ENCODE measurements around the gene ATAD3B. TPM values are rescaled to one million over a fixed set of nuclear protein-coding genes. Genes with fewer than 3 reads are reported as not detected.
A peak's percentile ranks its signal among the peaks of the same experiment; 100 is the strongest.

Gene ATAD3B
- total RNA-seq, 1 experiment from 2014 or later, result 68.9 TPM

DNA sequence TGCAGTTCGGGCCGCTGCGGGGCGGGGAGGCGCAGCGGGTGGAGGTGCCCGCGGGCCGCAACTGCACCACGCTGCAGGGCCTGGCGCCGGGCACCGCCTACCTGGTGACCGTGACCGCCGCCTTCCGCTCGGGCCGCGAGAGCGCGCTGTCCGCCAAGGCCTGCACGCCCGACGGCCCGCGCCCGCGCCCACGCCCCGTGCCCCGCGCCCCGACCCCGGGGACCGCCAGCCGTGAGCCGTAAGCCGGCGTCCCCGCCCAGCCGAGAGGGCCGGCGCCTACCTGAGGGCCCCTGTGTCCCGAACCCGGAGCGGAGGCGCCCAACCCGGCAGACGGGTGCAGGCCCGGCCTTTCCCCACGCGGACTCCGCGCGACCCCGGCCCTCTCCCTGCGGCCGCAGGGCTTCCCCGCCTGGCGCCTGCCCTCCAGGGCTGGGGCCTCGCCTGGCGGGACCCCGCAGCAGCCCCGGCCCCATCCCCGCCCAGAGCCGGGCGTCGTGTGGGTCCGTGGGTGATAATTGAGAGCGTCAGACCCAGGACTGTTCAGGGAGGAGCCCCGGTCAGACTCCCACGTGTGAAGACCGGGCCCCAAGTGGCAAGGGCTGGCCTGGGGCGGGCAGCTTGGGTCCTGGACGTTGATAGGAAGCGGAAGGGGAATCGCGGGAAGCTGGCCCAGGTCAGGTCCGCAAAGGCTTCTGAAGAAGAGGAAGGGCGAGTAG, 31.9 kb upstream of the ATAD3B start:
- no peak for DNase-seq (ENCODE audit: low spot score)
- Histone ChIP-seq H3K27ac (ENCODE audit: low read depth, low read length, poor library complexity, severe bottlenecking) (no peak overlapping the region), H3K9me3 (ENCODE audit: low read depth, low read length, poor library complexity, severe bottlenecking) (no peaks in the 10 kb centered on the region), H3K36me3 (ENCODE audit: insufficient read depth, low read length, poor library complexity, severe bottlenecking) (no peaks in the 10 kb centered on the region), H3K27me3 (replicated peaks; ENCODE audit: insufficient read depth, low read depth, low read length, poor library complexity) (no peaks in the 10 kb centered on the region), H3K4me3 (ENCODE audit: low read depth, low read length, poor library complexity, severe bottlenecking) (no peak overlapping the region), H3K4me1 (ENCODE audit: insufficient read depth, low read length, poor library complexity, severe bottlenecking) (peaks cover 6% of the 10 kb centered on the region)
- BruUV-seq (replicated peaks), result no TSS peak
- intact Hi-C loops (cut with micrococcal nuclease; ENCODE audit: unreplicated experiment), result no loop called here
- TF ChIP-seq CTCF (conservative IDR thresholded peaks at IDR 0.05; ENCODE audit: low read depth, low read length), result no peak
- no peak for TF ChIP-seq EZH2 (IDR thresholded peaks at IDR 0.05; ENCODE audit: borderline replicate concordance, low read depth, low read length, poor library complexity, severe bottlenecking)
- CTCF ChIA-PET, result no interaction called here
- POLR2A ChIA-PET (ENCODE audit: low non-redundant PET), result no interaction called here

DNA sequence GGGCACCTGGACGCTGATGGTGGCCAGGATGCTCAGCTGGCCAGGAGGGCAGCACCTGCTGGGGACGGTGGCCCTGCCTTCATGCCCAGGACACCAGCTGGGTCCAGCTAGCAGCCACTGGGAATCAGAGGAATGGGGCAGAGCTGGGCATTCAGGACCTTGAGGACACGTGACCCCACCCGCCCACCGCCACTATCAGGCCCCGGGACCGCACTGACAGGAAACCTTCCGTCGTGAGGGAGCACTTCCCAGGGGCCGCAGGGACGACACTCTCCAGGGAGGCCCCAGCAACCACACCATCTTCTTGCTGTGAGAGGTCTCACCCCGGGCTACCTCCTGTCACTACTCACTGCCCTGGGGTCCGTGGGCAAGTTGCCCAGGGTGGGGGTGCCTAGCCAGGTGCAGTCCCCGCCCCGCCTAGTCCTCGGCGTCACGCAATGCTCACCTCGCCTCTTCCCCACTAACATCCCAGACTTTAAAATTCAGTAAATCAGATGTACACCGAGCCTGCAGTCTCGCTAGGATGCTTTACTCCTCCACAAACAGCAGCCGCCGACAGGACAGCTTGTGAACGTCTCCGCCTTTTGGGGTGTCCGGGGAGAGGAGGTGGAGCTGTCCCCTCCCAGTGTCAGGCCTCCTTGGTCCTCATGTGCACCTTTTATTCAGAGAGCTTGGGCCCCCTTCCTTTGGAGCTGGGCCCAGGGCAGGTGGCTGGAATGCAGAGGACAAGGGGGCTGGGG, 31.1 kb upstream of the ATAD3B start:
- TF ChIP-seq EZH2 (IDR thresholded peaks at IDR 0.05; ENCODE audit: borderline replicate concordance, low read depth, low read length, poor library complexity, severe bottlenecking) (no peak), CTCF (conservative IDR thresholded peaks at IDR 0.05; ENCODE audit: low read depth, low read length) (no peak)
- no TSS peak for BruUV-seq (replicated peaks)
- Histone ChIP-seq H3K27me3 (replicated peaks; ENCODE audit: insufficient read depth, low read depth, low read length, poor library complexity) (no peaks in the 10 kb centered on the region), H3K4me1 (ENCODE audit: insufficient read depth, low read length, poor library complexity, severe bottlenecking) (peaks cover under 1% of the 10 kb centered on the region), H3K9me3 (ENCODE audit: low read depth, low read length, poor library complexity, severe bottlenecking) (no peaks in the 10 kb centered on the region), H3K4me3 (ENCODE audit: low read depth, low read length, poor library complexity, severe bottlenecking) (no peak overlapping the region), H3K27ac (ENCODE audit: low read depth, low read length, poor library complexity, severe bottlenecking) (no peak overlapping the region), H3K36me3 (ENCODE audit: insufficient read depth, low read length, poor library complexity, severe bottlenecking) (no peaks in the 10 kb centered on the region)
- ChIA-PET CTCF (interaction anchor here (0.6 kb wide), 2 partner anchors 44 to 59 kb away, joined by 4 to 5 read pairs; no protein-coding TSS in a partner anchor), POLR2A (ENCODE audit: low non-redundant PET) (no interaction called here)
- intact Hi-C loops (cut with micrococcal nuclease; ENCODE audit: unreplicated experiment), result no loop called here
- DNase-seq (ENCODE audit: low spot score), result no peak

- ChIA-PET CTCF (interaction anchor here (0.6 to 0.8 kb wide), 3 partner anchors 11 to 58 kb away, joined by 3 to 5 read pairs (median 4); no protein-coding TSS in a partner anchor), POLR2A (ENCODE audit: low non-redundant PET) (no interaction called here)
- intact Hi-C loops (cut with micrococcal nuclease; ENCODE audit: unreplicated experiment), result no loop called here
These were observed 30.3 kb upstream of the ATAD3B start for GRCh38 chr1:1441002-1441888.

More at GRCh38 chr1:1441002-1441888, 30.3 kb upstream of the ATAD3B start:
- no peaks in the 10 kb centered on the region for H3K4me1 ChIP-seq (ENCODE audit: insufficient read depth, low read length, poor library complexity, severe bottlenecking)
- peak; percentile 85 for TF ChIP-seq CTCF (conservative IDR thresholded peaks at IDR 0.05; ENCODE audit: low read depth, low read length)
- no peak for TF ChIP-seq EZH2 (IDR thresholded peaks at IDR 0.05; ENCODE audit: borderline replicate concordance, low read depth, low read length, poor library complexity, severe bottlenecking)
- no peaks in the 10 kb centered on the region for H3K9me3 ChIP-seq (ENCODE audit: low read depth, low read length, poor library complexity, severe bottlenecking)
- peak; percentile 51 for DNase-seq (ENCODE audit: low spot score)
- H3K27ac ChIP-seq (ENCODE audit: low read depth, low read length, poor library complexity, severe bottlenecking), result no peak overlapping the region
- H3K27me3 ChIP-seq (replicated peaks; ENCODE audit: insufficient read depth, low read depth, low read length, poor library complexity), result no peaks in the 10 kb centered on the region
- no TSS peak for BruUV-seq (replicated peaks)
- no peaks in the 10 kb centered on the region for H3K36me3 ChIP-seq (ENCODE audit: insufficient read depth, low read length, poor library complexity, severe bottlenecking)
- H3K4me3 ChIP-seq (ENCODE audit: low read depth, low read length, poor library complexity, severe bottlenecking), result no peak overlapping the region

Measured in A673 (cell line).